Measurements from ENCODE around the gene SLC4A11.
"Not testable (repeated sequence)": the region's sequence is repeated elsewhere in the genome, so short reads cannot be mapped to it uniquely, and the experiment has no call there.

SLC4A11 gene

GRCh38 chr20:3222635-3223600, 16.1 kb downstream of the SLC4A11 start:
- no peak for TF ChIP-seq CTCF (conservative IDR thresholded peaks at IDR 0.05; ENCODE audit: low read depth, low read length)
- Histone ChIP-seq H3K4me2 (no peak overlapping the region), H3K36me3 (ENCODE audit: insufficient read depth) (no peaks in the 10 kb centered on the region)

GRCh38 chr20:3221398-3222226, 17.4 kb downstream of the SLC4A11 start:
- Histone ChIP-seq H3K4me2 (no peak overlapping the region), H2AFZ (ENCODE audit: low read depth) (no peak overlapping the region), H3K79me2 (ENCODE audit: insufficient read depth, low read depth) (no peaks in the 10 kb centered on the region), H3K27ac (no peak overlapping the region), H3K4me3 (IDR thresholded peaks at IDR 0.05; ENCODE audit: insufficient read depth, low read depth, low read length) (no peak overlapping the region), H4K20me1 (ENCODE audit: insufficient read depth) (no peaks in the 10 kb centered on the region), H3K4me1 (ENCODE audit: low read depth, poor library complexity, severe bottlenecking) (no peaks in the 10 kb centered on the region), H3K9ac (no peak overlapping the region), H3K27me3 (ENCODE audit: insufficient read depth, low read depth) (no peaks in the 10 kb centered on the region), H3K36me3 (ENCODE audit: insufficient read depth) (no peaks in the 10 kb centered on the region)
- TF ChIP-seq CTCF (conservative IDR thresholded peaks at IDR 0.05; ENCODE audit: low read depth, low read length) = no peak

More at GRCh38 chr20:3222635-3223600, 16.1 kb downstream of the SLC4A11 start:
- H3K9ac ChIP-seq = no peak overlapping the region
- no peak overlapping the region for H3K4me3 ChIP-seq (IDR thresholded peaks at IDR 0.05; ENCODE audit: insufficient read depth, low read depth, low read length)
- H2AFZ ChIP-seq (ENCODE audit: low read depth) = no peak overlapping the region
- H3K27me3 ChIP-seq (ENCODE audit: insufficient read depth, low read depth) = no peaks in the 10 kb centered on the region
- no peak overlapping the region for H3K27ac ChIP-seq
- H4K20me1 ChIP-seq (ENCODE audit: insufficient read depth) = no peaks in the 10 kb centered on the region
- H3K4me1 ChIP-seq (ENCODE audit: low read depth, poor library complexity, severe bottlenecking) = no peaks in the 10 kb centered on the region
- no peaks in the 10 kb centered on the region for H3K79me2 ChIP-seq (ENCODE audit: insufficient read depth, low read depth)

- no peak overlapping the region for H3K4me2 ChIP-seq
- TF ChIP-seq CTCF (conservative IDR thresholded peaks at IDR 0.05; ENCODE audit: low read depth, low read length) = no peak
- H4K20me1 ChIP-seq (ENCODE audit: insufficient read depth) = no peaks in the 10 kb centered on the region
- no peak overlapping the region for H3K4me3 ChIP-seq (IDR thresholded peaks at IDR 0.05; ENCODE audit: insufficient read depth, low read depth, low read length)
- no peaks in the 10 kb centered on the region for H3K4me1 ChIP-seq (ENCODE audit: low read depth, poor library complexity, severe bottlenecking)
- no peak overlapping the region for H3K9ac ChIP-seq
- no peaks in the 10 kb centered on the region for H3K36me3 ChIP-seq (ENCODE audit: insufficient read depth)
- no peaks in the 10 kb centered on the region for H3K27me3 ChIP-seq (ENCODE audit: insufficient read depth, low read depth)
- no peaks in the 10 kb centered on the region for H3K79me2 ChIP-seq (ENCODE audit: insufficient read depth, low read depth)
- H3K27ac ChIP-seq = no peak overlapping the region
- H2AFZ ChIP-seq (ENCODE audit: low read depth) = no peak overlapping the region
These were observed 20.5 kb downstream of the SLC4A11 start for GRCh38 chr20:3218307-3218988.

- H3K9ac ChIP-seq; H4K20me1 ChIP-seq (ENCODE audit: insufficient read depth); H3K27me3 ChIP-seq (ENCODE audit: insufficient read depth, low read depth); H3K27ac ChIP-seq; H3K4me3 ChIP-seq (IDR thresholded peaks at IDR 0.05; ENCODE audit: insufficient read depth, low read depth, low read length); H3K79me2 ChIP-seq (ENCODE audit: insufficient read depth, low read depth); H2AFZ ChIP-seq (ENCODE audit: low read depth); H3K36me3 ChIP-seq (ENCODE audit: insufficient read depth); H3K4me1 ChIP-seq (ENCODE audit: low read depth, poor library complexity, severe bottlenecking); H3K4me2 ChIP-seq: not testable (repeated sequence)
These were observed 23.6 kb downstream of the SLC4A11 start for GRCh38 chr20:3215359-3215917.
